Mesenchymal stem cell (in vitro differentiated cells and primary cell): Measurements from ENCODE around the gene ASPA. TPM values are rescaled to one million over a fixed set of nuclear protein-coding genes. Genes with fewer than 3 reads are reported as not detected.
"Not testable (repeated sequence)": the region's sequence is repeated elsewhere in the genome, so short reads cannot be mapped to it uniquely, and the experiment has no call there.

Experiments used
- DNase-seq: peaks from one replicate; pipeline ENCODE4 v3.0.0-alpha.2; 2013
- H2AFZ ChIP-seq: one replicate; pipeline ENCODE4 v1.6.1; 2013; ENCODE audit warnings: low read depth, mild to moderate bottlenecking, control low read depth, inconsistent platforms, low read length, moderate library complexity
- H2AK5ac ChIP-seq: 2 replicates; pipeline ENCODE4 v1.6.1; 2013; ENCODE audit warnings: low read length, moderate library complexity, mild to moderate bottlenecking, inconsistent platforms; ENCODE audit not compliant: severe bottlenecking
- H2BK120ac ChIP-seq: one replicate; pipeline ENCODE4 v1.6.1; 2013; ENCODE audit warnings: low read depth, mild to moderate bottlenecking, inconsistent platforms, low read length, moderate library complexity
- H2BK12ac ChIP-seq, 2 experiments: one replicate each; pipeline ENCODE4 v1.6.1; 2013; ENCODE audit warnings: inconsistent platforms in 2 of 2, low read length in 2 of 2, mild to moderate bottlenecking in 2 of 2, moderate library complexity in 2 of 2, control low read depth in 1 of 2
- H2BK15ac ChIP-seq: one replicate; pipeline ENCODE4 v1.6.1; 2013; ENCODE audit warnings: mild to moderate bottlenecking, low read depth, inconsistent platforms; ENCODE audit not compliant: poor library complexity, severe bottlenecking
- H2BK5ac ChIP-seq: 2 replicates; pipeline ENCODE4 v1.6.1; 2013; ENCODE audit warnings: low read depth, mild to moderate bottlenecking, low read length, control low read depth, inconsistent platforms; ENCODE audit not compliant: poor library complexity, severe bottlenecking
- H3K14ac ChIP-seq, 2 experiments: one replicate each; pipeline ENCODE4 v1.6.1; 2013; ENCODE audit warnings: inconsistent platforms in 2 of 2, low read length in 2 of 2, control low read depth in 1 of 2, mild to moderate bottlenecking in 1 of 2, moderate library complexity in 1 of 2
- H3K18ac ChIP-seq, 2 experiments: one replicate each; pipeline ENCODE4 v1.6.1; 2013; ENCODE audit warnings: inconsistent platforms in 2 of 2, low read length in 2 of 2, control low read depth in 1 of 2, low read depth in 1 of 2, mild to moderate bottlenecking in 1 of 2
- H3K23ac ChIP-seq, 2 experiments: one replicate each; pipeline ENCODE4 v1.6.1; 2013; ENCODE audit warnings: inconsistent platforms in 2 of 2, low read length in 2 of 2, mild to moderate bottlenecking in 2 of 2, moderate library complexity in 2 of 2, control low read depth in 1 of 2
- H3K27ac ChIP-seq: 2 replicates; pipeline ENCODE4 v1.5.1; 2013; ENCODE audit warnings: mild to moderate bottlenecking, moderate library complexity, low read length, control low read depth, inconsistent platforms; ENCODE audit not compliant: poor library complexity, severe bottlenecking
- H3K27me3 ChIP-seq, 2 experiments: 2 replicates each; pipeline versions ENCODE4 v1.6.1 to v1.7.0; 2013; ENCODE audit warnings: low read length in 2 of 2, mild to moderate bottlenecking in 2 of 2, moderate library complexity in 2 of 2, control low read depth in 1 of 2, inconsistent platforms in 1 of 2; ENCODE audit not compliant: control insufficient read depth in 1 of 2, insufficient read depth in 1 of 2
- H3K36me3 ChIP-seq, 2 experiments: 2 replicates each; pipeline versions ENCODE4 v1.6.1 to v1.7.0; 2013; ENCODE audit warnings: low read length in 2 of 2, control low read depth in 1 of 2, inconsistent platforms in 1 of 2, low read depth in 1 of 2, mild to moderate bottlenecking in 1 of 2; ENCODE audit not compliant: insufficient read depth in 2 of 2, control insufficient read depth in 1 of 2
- H3K4ac ChIP-seq, 2 experiments: one replicate each; pipeline ENCODE4 v1.6.1; 2013; ENCODE audit warnings: inconsistent platforms in 2 of 2, low read length in 2 of 2, mild to moderate bottlenecking in 2 of 2, moderate library complexity in 2 of 2, control low read depth in 1 of 2, low read depth in 1 of 2
- H3K4me1 ChIP-seq: 2 replicates; pipeline ENCODE4 v1.6.1; 2013; ENCODE audit warnings: low read depth, low read length, control low read depth; ENCODE audit not compliant: control insufficient read depth, insufficient read depth
- H3K4me2 ChIP-seq: 2 replicates; pipeline ENCODE4 v1.6.1; 2013; ENCODE audit warnings: low read length, mild to moderate bottlenecking, inconsistent platforms; ENCODE audit not compliant: poor library complexity, severe bottlenecking
- H3K4me3 ChIP-seq, 2 experiments: 2 replicates each; pipeline versions ENCODE4 v1.5.1 to v1.7.0; 2013; ENCODE audit warnings: low read length in 2 of 2, mild to moderate bottlenecking in 2 of 2, control low read depth in 1 of 2, low read depth in 1 of 2; ENCODE audit not compliant: insufficient read depth in 1 of 2
- H3K79me1 ChIP-seq: replicated peaks from 2 replicates; pipeline ENCODE4 v1.6.1; 2013; ENCODE audit warnings: mild to moderate bottlenecking, control low read depth, low read length, inconsistent platforms; ENCODE audit not compliant: poor library complexity, severe bottlenecking
- H3K9ac ChIP-seq: 2 replicates; pipeline ENCODE4 v1.7.0; 2013; ENCODE audit warnings: mild to moderate bottlenecking, low read length, moderate library complexity
- H3K9me3 ChIP-seq: 2 replicates; pipeline ENCODE4 v1.7.0; 2013; ENCODE audit warnings: mild to moderate bottlenecking, low read length; ENCODE audit not compliant: control insufficient read depth
- H4K8ac ChIP-seq: one replicate; pipeline ENCODE4 v1.6.1; 2013; ENCODE audit warnings: inconsistent platforms, mild to moderate bottlenecking, low read length, moderate library complexity
- H4K91ac ChIP-seq: one replicate; pipeline ENCODE4 v1.6.1; 2013; ENCODE audit warnings: mild to moderate bottlenecking, low read length, inconsistent platforms
- WGBS: methylation state at CpG from one replicate; pipeline ENCODE4 v1.1.7; 2013; ENCODE audit warnings: mixed read lengths; 5-methylcytosine and 5-hydroxymethylcytosine counted together
- polyA plus RNA-seq, 2 experiments: library from polyadenylated mRNA; stranded (reverse); fragments of 200-250 nt; gene quantifications; one replicate each; pipeline ENCODE4 v1.2.3, GENCODE V29; 2013

The ASPA gene
- 0.03 TPM for polyA plus RNA-seq (2013, experiment 1 of 2)
- 0.07 TPM for polyA plus RNA-seq (2013, experiment 2 of 2)

GRCh38 chr17:3475812-3476610 is at the start of gene ASPA:
TSS of gene ASPA (plus strand) at chr17:3475997. CDS start at chr17:3476160, 163 bp downstream.
- Histone ChIP-seq H3K9ac (peak within 1 kb of the TSS; percentile 96), H3K14ac (no peak within 1 kb of the TSS), H2BK5ac (no peak within 1 kb of the TSS), H2BK12ac (no peak within 1 kb of the TSS), H2BK120ac (no peak within 1 kb of the TSS), H3K18ac (no peak within 1 kb of the TSS), H3K4me2 (no peak within 1 kb of the TSS), H3K79me1 (no peaks in the 10 kb centered on the region), H3K4me3 (peak within 1 kb of the TSS in 1 of 2 experiments; percentile 85), H3K9me3 (no peaks in the 10 kb centered on the region), H2BK15ac (no peak within 1 kb of the TSS), H3K23ac (no peak within 1 kb of the TSS), H2AFZ (no peak within 1 kb of the TSS), H3K4ac (no peak within 1 kb of the TSS), H3K27ac (no peak within 1 kb of the TSS), H4K91ac (no peak within 1 kb of the TSS), H3K4me1 (no peaks in the 10 kb centered on the region), H3K27me3 (no peaks in the 10 kb centered on the region), H2AK5ac (no peak within 1 kb of the TSS), H4K8ac (no peak within 1 kb of the TSS), H3K36me3 (no peaks in the 10 kb centered on the region)
- 60% methylated on average over 4 of the region's 7 CpGs for WGBS
- no peak for DNase-seq

- H3K18ac ChIP-seq, H2BK5ac ChIP-seq, H3K27me3 ChIP-seq, H4K8ac ChIP-seq, H3K14ac ChIP-seq, H4K91ac ChIP-seq, H2BK15ac ChIP-seq, DNase-seq, H3K4ac ChIP-seq, H2BK12ac ChIP-seq, H3K9me3 ChIP-seq, H3K27ac ChIP-seq, H3K9ac ChIP-seq, H2BK120ac ChIP-seq, H3K23ac ChIP-seq, H3K79me1 ChIP-seq, H3K36me3 ChIP-seq, H3K4me2 ChIP-seq, H2AFZ ChIP-seq, H3K4me1 ChIP-seq, H3K4me3 ChIP-seq, H2AK5ac ChIP-seq: not testable (repeated sequence)
- WGBS = 45% methylated on average over 7 of the region's 7 CpGs
Measured at GRCh38 chr17:3433215-3433614, 42.6 kb upstream of the ASPA start.

- Histone ChIP-seq H3K18ac (no peak within 1 kb of the TSS), H3K4me1 (no peaks in the 10 kb centered on the region), H3K14ac (no peak within 1 kb of the TSS), H3K27ac (no peak within 1 kb of the TSS), H3K9ac (no peak within 1 kb of the TSS), H3K36me3 (no peaks in the 10 kb centered on the region), H4K8ac (no peak within 1 kb of the TSS), H3K23ac (no peak within 1 kb of the TSS), H2AK5ac (no peak within 1 kb of the TSS), H3K4ac (no peak within 1 kb of the TSS), H2BK12ac (no peak within 1 kb of the TSS), H2BK120ac (no peak within 1 kb of the TSS), H3K9me3 (peaks cover 10% of the 10 kb centered on the region), H4K91ac (no peak within 1 kb of the TSS), H3K4me3 (no peak within 1 kb of the TSS), H3K79me1 (no peaks in the 10 kb centered on the region), H2BK15ac (no peak within 1 kb of the TSS), H3K4me2 (no peak within 1 kb of the TSS), H3K27me3 (no peaks in the 10 kb centered on the region), H2BK5ac (no peak within 1 kb of the TSS), H2AFZ (no peak within 1 kb of the TSS)
- no peak for DNase-seq
- WGBS = 69% methylated on average over 2 of the region's 3 CpGs
Measured at GRCh38 chr17:3433741-3434140, 42.1 kb upstream of the ASPA start, which contains the start of gene OR1E2. TSS of gene OR1E2 (minus strand) at chr17:3433841. CDS start at chr17:3433841, 0 bp downstream.

GRCh38 chr17:3438368-3438767 is 37.4 kb upstream of the ASPA start:
- Histone ChIP-seq H3K18ac (no peak overlapping the region), H3K27me3 (no peaks in the 10 kb centered on the region), H2AK5ac (no peak overlapping the region), H2BK15ac (no peak overlapping the region), H3K4me2 (no peak overlapping the region), H2AFZ (no peak overlapping the region), H3K14ac (no peak overlapping the region), H2BK120ac (no peak overlapping the region), H3K9ac (no peak overlapping the region), H4K91ac (no peak overlapping the region), H3K4ac (no peak overlapping the region), H4K8ac (no peak overlapping the region), H3K4me1 (no peaks in the 10 kb centered on the region), H2BK12ac (no peak overlapping the region), H3K27ac (no peak overlapping the region), H3K23ac (no peak overlapping the region), H3K9me3 (no peaks in the 10 kb centered on the region), H2BK5ac (no peak overlapping the region), H3K79me1 (no peaks in the 10 kb centered on the region), H3K36me3 (no peaks in the 10 kb centered on the region), H3K4me3 (no peak overlapping the region)
- DNase-seq = no peak
- WGBS = 17% methylated on average over 1 of the region's 1 CpG
